KMS-11 (cell line): Measurements from ENCODE around the gene KCNH6.
A peak's percentile ranks its signal among the peaks of the same experiment; 100 is the strongest.

Experiments used
- H2AFZ ChIP-seq: fragments of 200-600 bp; sonication (generic); 2 replicates; pipeline ENCODE4 v1.6.1; 2016; ENCODE audit warnings: antibody characterized with exemption, mixed run types, low read depth
- H3K27ac ChIP-seq: fragments of 200-600 bp; sonication (generic); 2 replicates; pipeline ENCODE4 v1.6.1; 2016; ENCODE audit warnings: mild to moderate bottlenecking, mixed run types
- H3K27me3 ChIP-seq: fragments of 200-600 bp; sonication (generic); 2 replicates; pipeline ENCODE4 v1.6.1; 2017; ENCODE audit warnings: mild to moderate bottlenecking, low read depth, mixed run types, moderate library complexity; ENCODE audit not compliant: insufficient read depth
- H3K36me3 ChIP-seq: fragments of 200-600 bp; sonication (generic); 2 replicates; pipeline ENCODE4 v1.6.1; 2017; ENCODE audit warnings: mild to moderate bottlenecking, mixed run types; ENCODE audit not compliant: insufficient read depth
- H3K4me1 ChIP-seq: fragments of 200-600 bp; sonication (generic); 2 replicates; pipeline ENCODE4 v1.6.1; 2016; ENCODE audit warnings: mild to moderate bottlenecking, low read depth, mixed run types; ENCODE audit not compliant: poor library complexity, severe bottlenecking
- H3K4me2 ChIP-seq: fragments of 200-600 bp; sonication (generic); 2 replicates; pipeline ENCODE4 v1.7.0; 2016; ENCODE audit warnings: mild to moderate bottlenecking, mixed run types
- H3K4me3 ChIP-seq: fragments of 200-600 bp; sonication (generic); IDR thresholded peaks from 2 replicates; pipeline ENCODE4 v1.6.1; 2017; ENCODE audit warnings: low read depth, low read length, mixed read lengths; ENCODE audit not compliant: insufficient read depth
- H3K79me2 ChIP-seq: fragments of 200-600 bp; sonication (generic); 2 replicates; pipeline ENCODE4 v1.6.1; 2016; ENCODE audit warnings: low read depth, mixed run types; ENCODE audit not compliant: insufficient read depth
- H3K9ac ChIP-seq: fragments of 200-600 bp; sonication (generic); 2 replicates; pipeline ENCODE4 v1.6.1; 2016; ENCODE audit warnings: mild to moderate bottlenecking, mixed run types
- H4K20me1 ChIP-seq: fragments of 200-600 bp; sonication (generic); 2 replicates; pipeline ENCODE4 v1.6.1; 2016; ENCODE audit warnings: mild to moderate bottlenecking, mixed run types; ENCODE audit not compliant: insufficient read depth
- TF ChIP-seq, protein P1 (sequence below): fragments of 200-600 bp; sonication (generic); conservative IDR thresholded peaks from 2 replicates; pipeline ENCODE4 v1.6.1; 2017; ENCODE audit warnings: low read depth, mild to moderate bottlenecking, antibody characterized with exemption, low read length, moderate library complexity, mixed read lengths

Gene KCNH6

DNA sequence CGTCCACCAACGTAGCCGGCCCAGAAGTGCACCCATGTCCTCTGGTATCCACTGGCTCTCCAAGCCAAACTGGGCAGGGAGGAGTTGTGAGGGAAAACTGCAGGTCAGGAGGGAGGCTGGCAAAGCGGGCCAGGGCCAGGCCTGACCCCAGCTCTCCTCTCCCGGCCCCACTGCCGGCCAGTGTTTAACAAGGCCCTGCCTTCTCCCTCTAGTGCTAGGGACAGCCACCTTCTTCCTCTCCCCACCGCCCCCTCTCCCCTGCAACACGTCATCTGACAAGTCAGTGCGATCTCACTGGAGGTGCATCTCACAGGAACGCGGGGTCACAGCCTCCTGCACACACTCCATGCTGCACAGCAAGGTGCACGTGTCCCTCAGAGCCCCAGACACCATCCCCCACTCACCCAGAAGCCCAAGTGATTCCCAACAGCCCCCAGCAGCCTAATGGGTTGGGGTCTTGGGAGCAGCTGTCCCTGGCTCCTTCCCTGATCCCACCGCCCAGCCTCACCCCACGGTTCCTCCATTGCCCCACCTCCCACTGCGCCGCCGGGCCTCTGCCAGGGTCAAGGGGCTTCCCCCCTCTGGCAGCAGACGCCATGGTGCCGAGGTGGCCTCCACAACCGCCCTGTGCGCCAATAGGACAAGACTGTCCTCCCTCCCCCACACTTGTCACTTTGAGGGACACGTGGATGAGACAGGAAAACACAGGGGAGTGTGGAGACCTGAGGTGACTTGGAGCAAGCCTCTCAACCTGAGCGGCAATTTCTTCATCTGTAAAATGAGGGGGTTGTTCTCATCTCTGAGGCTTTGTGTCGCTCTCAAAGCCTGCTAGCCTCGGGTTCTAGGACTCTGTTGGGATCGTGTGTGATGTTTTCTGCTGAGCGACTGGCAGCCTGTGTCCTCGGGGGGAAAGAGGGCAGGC, 47.4 kb upstream of the KCNH6 start:
- Histone ChIP-seq H3K79me2 (no peaks in the 10 kb centered on the region), H2AFZ (no peak overlapping the region), H3K9ac (no peak overlapping the region), H3K4me1 (peaks cover 4% of the 10 kb centered on the region), H3K27ac (no peak overlapping the region), H3K36me3 (no peaks in the 10 kb centered on the region), H3K27me3 (peaks cover 42% of the 10 kb centered on the region), H3K4me2 (no peak overlapping the region), H3K4me3 (no peak overlapping the region), H4K20me1 (no peaks in the 10 kb centered on the region)
- TF ChIP-seq, protein P1, sequence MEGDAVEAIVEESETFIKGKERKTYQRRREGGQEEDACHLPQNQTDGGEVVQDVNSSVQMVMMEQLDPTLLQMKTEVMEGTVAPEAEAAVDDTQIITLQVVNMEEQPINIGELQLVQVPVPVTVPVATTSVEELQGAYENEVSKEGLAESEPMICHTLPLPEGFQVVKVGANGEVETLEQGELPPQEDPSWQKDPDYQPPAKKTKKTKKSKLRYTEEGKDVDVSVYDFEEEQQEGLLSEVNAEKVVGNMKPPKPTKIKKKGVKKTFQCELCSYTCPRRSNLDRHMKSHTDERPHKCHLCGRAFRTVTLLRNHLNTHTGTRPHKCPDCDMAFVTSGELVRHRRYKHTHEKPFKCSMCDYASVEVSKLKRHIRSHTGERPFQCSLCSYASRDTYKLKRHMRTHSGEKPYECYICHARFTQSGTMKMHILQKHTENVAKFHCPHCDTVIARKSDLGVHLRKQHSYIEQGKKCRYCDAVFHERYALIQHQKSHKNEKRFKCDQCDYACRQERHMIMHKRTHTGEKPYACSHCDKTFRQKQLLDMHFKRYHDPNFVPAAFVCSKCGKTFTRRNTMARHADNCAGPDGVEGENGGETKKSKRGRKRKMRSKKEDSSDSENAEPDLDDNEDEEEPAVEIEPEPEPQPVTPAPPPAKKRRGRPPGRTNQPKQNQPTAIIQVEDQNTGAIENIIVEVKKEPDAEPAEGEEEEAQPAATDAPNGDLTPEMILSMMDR, result no peak

- no peak overlapping the region for H3K27ac ChIP-seq
- no peaks in the 10 kb centered on the region for H4K20me1 ChIP-seq
- H3K9ac ChIP-seq, result no peak overlapping the region
- no peaks in the 10 kb centered on the region for H3K36me3 ChIP-seq
- H3K4me3 ChIP-seq, result no peak overlapping the region
- peak overlapping the region; percentile 41; the same call in 1 of the 2 replicates for H2AFZ ChIP-seq
- H3K27me3 ChIP-seq, result peaks cover 45% of the 10 kb centered on the region
- peaks cover 4% of the 10 kb centered on the region for H3K4me1 ChIP-seq
- H3K4me2 ChIP-seq, result no peak overlapping the region
- TF ChIP-seq, protein P1, result no peak
- H3K79me2 ChIP-seq, result no peaks in the 10 kb centered on the region
Measured at GRCh38 chr17:63476459-63476853, 46.7 kb upstream of the KCNH6 start.

- no peak within 1 kb of the TSS for H3K9ac ChIP-seq
- peak within 1 kb of the TSS; percentile 41; the same call in 1 of the 2 replicates for H2AFZ ChIP-seq
Measured at GRCh38 chr17:63476854-63477479, 46.2 kb upstream of the KCNH6 start, which contains the start of gene ACE. Gene ACE (plus strand): TSS chr17:63477061. CDS start chr17:63477095, 34 bp downstream.

More at GRCh38 chr17:63476854-63477479, 46.2 kb upstream of the KCNH6 start, which contains the start of gene ACE:
- no peaks in the 10 kb centered on the region for H3K79me2 ChIP-seq
- peaks cover 48% of the 10 kb centered on the region for H3K27me3 ChIP-seq
- no peak within 1 kb of the TSS for H3K4me3 ChIP-seq
- H3K4me2 ChIP-seq, result peak within 1 kb of the TSS; percentile 57
- H3K36me3 ChIP-seq, result no peaks in the 10 kb centered on the region
- H4K20me1 ChIP-seq, result no peaks in the 10 kb centered on the region
- TF ChIP-seq, protein P1, result no peak
- no peak within 1 kb of the TSS for H3K27ac ChIP-seq
- peaks cover 4% of the 10 kb centered on the region for H3K4me1 ChIP-seq
